Heart left ventricle (tissue), 16 donors: ENCODE results near the gene GPT2. TPM values are rescaled to one million over a fixed set of nuclear protein-coding genes. Genes with fewer than 3 reads are reported as not detected.
"Not testable (repeated sequence)": the region's sequence is repeated elsewhere in the genome, so short reads cannot be mapped to it uniquely, and the experiment has no call there.

Experiments
- ATAC-seq, 4 donors: fragments of 200-7000 bp; cut with Tn5 transposase; one replicate each; pipeline ENCODE4 v1.9.1; 2020 to 2022; ENCODE audit warnings: moderate library complexity in 4 of 4, mild to moderate bottlenecking in 3 of 4, moderate number of reproducible peaks in 1 of 4
- DNase-seq, 5 donors: peaks; one replicate each; pipeline ENCODE4 v3.0.0-alpha.2; 2020
- H3K27ac ChIP-seq, 12 donors: fragments of 200-600 bp; sonication (generic) in 4 of 12; one replicate each; pipeline versions ENCODE4 v1.5.0 to v1.8.0; 2016 to 2022; ENCODE audit warnings: mild to moderate bottlenecking in 2 of 12
- H3K27me3 ChIP-seq, 9 donors: fragments of 200-600 bp; sonication (generic) in 2 of 9; one replicate each; pipeline versions ENCODE4 v1.5.1 to v1.8.0; 2016 to 2022; ENCODE audit warnings: mild to moderate bottlenecking in 3 of 9
- H3K36me3 ChIP-seq, 9 donors: fragments of 200-600 bp; sonication (generic) in 2 of 9; one replicate each; pipeline versions ENCODE4 v1.5.0 to v1.8.0; 2018 to 2022; ENCODE audit warnings: mild to moderate bottlenecking in 2 of 9
- H3K4me1 ChIP-seq, 12 donors: fragments of 200-600 bp; sonication (generic) in 4 of 12; one replicate each; pipeline versions ENCODE4 v1.5.0 to v1.8.0; 2016 to 2022; ENCODE audit warnings: mild to moderate bottlenecking in 3 of 12
- H3K4me3 ChIP-seq, 12 donors: fragments of 200-600 bp; sonication (generic) in 4 of 12; one replicate each; pipeline versions ENCODE4 v1.5.0 to v1.8.0; 2017 to 2022; ENCODE audit warnings: mild to moderate bottlenecking in 9 of 12, moderate library complexity in 4 of 12
- H3K9me3 ChIP-seq, 12 donors: fragments of 200-600 bp; sonication (generic) in 4 of 12; one replicate each; pipeline versions ENCODE4 v1.5.0 to v1.8.0; 2016 to 2022; ENCODE audit warnings: mild to moderate bottlenecking in 1 of 12
- POLR2A ChIP-seq, 2 donors: fragments of 450-650 bp; IDR thresholded peaks; one replicate each; pipeline ENCODE4 v1.6.1; 2017; ENCODE audit warnings: antibody characterized with exemption in 2 of 2, mild to moderate bottlenecking in 2 of 2, moderate library complexity in 2 of 2
- WGBS, 4 donors: extraction: QIAGEN DNeasy Blood & Tissue Kit in 2 of 4; methylation state at CpG; one replicate each; pipeline versions ENCODE4 v1.1.5 to v1.1.7; 2013 to 2018; 5-methylcytosine and 5-hydroxymethylcytosine counted together
- intact Hi-C, 10 donors: fragments of 100-400 bp; cut with DNase I; formaldehyde crosslinking; loops; one replicate each; pipeline versions ENCODE4 v1.11.1 to v1.14.2; 2022
- polyA plus RNA-seq, 2 donors: library from polyadenylated mRNA; stranded (reverse); fragments of 200-250 nt; gene quantifications; one replicate each; pipeline ENCODE4 v1.2.3, GENCODE V29; 2013
- total RNA-seq, 9 donors: library from RNA; depleted of rRNA in 2 of 9; stranded (reverse); fragments of >200 nt in 2 of 9; fragmentation: NEBNext Ultra II Directional in 3 of 9; extraction: Animal tissue kit (Norgen Biotek cat#: 25700) in 3 of 9; gene quantifications; one replicate each; pipeline versions ENCODE4 v1.1.0 to v1.2.4, GENCODE V29; 2016 to 2023
- TF ChIP-seq, protein P1 (sequence below), 12 donors: fragments of 200-600 bp; sonication (generic) in 4 of 12; IDR thresholded peaks; one replicate each; pipeline versions ENCODE4 v1.5.0 to v1.8.0; 2018 to 2022; ENCODE audit warnings: antibody characterized with exemption in 12 of 12, mild to moderate bottlenecking in 5 of 12
- donor health status: ischemic (EF 13 %, LVEDD 7.1; RV severe dilation, severe dysfunction).
- donor health status: healthy with polysubstance abuse.
- donor health status: DM: no; HTN: yes; CAD: no.
- donor health status: DM: no; HTN: no; CAD: no.
- donor health status: ischemic (EF 25% LVEDD 6.9; RV normal size, moderate dysfunction).
- donor health status: ischemic (EF 25% LVEDD 5.7; RV mildly dilated, moderate dysfunction).
- donor health status: healthy.
- donor health status: DM: yes; HTN: yes; CAD: no.
- donor health status: ischemic (EF 35%, LVEDD 5.7; RV mildly dilated, moderate dysfunction).
- donor health status: nonischemic (EF 11% LVEDD 7.7; RV severe dilation, severe dysfunction).
- donor health status: DM: yes; HTN: yes; CAD: no.
- donor health status: PGD.
- donor health status: ischemic (EF 29% LVEDD 5.4; RV normal size, mild dysfunction).
- donor health status: nonischemic (EF 23%, LVEDD 6.1; RV moderate dilation, normal function).

The GPT2 gene
- total and polyA plus RNA-seq, 11 donors: 8.5 to 30.6 (median 15.0) TPM

GRCh38 chr16:46930861-46931260, 46.7 kb downstream of the GPT2 start:
- WGBS, 4 donors: 62 to 80% (median 74%) methylated on average over 8 of the region's 8 CpGs
- H3K4me3 ChIP-seq: no peak overlapping the region
- peaks cover 0 to 8% (median 0%) of the 10 kb centered on the region in 9 donors for H3K36me3 ChIP-seq
- H3K27ac ChIP-seq: no peak overlapping the region
- H3K4me1 ChIP-seq: peaks cover 0 to 9% (median 0%) of the 10 kb centered on the region in 12 donors
- no peaks in the 10 kb centered on the region for H3K27me3 ChIP-seq
- H3K9me3 ChIP-seq: no peaks in the 10 kb centered on the region
- no peak for TF ChIP-seq POLR2A (IDR thresholded peaks at IDR 0.05)
- TF ChIP-seq, protein P1, sequence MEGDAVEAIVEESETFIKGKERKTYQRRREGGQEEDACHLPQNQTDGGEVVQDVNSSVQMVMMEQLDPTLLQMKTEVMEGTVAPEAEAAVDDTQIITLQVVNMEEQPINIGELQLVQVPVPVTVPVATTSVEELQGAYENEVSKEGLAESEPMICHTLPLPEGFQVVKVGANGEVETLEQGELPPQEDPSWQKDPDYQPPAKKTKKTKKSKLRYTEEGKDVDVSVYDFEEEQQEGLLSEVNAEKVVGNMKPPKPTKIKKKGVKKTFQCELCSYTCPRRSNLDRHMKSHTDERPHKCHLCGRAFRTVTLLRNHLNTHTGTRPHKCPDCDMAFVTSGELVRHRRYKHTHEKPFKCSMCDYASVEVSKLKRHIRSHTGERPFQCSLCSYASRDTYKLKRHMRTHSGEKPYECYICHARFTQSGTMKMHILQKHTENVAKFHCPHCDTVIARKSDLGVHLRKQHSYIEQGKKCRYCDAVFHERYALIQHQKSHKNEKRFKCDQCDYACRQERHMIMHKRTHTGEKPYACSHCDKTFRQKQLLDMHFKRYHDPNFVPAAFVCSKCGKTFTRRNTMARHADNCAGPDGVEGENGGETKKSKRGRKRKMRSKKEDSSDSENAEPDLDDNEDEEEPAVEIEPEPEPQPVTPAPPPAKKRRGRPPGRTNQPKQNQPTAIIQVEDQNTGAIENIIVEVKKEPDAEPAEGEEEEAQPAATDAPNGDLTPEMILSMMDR (IDR thresholded peaks at IDR 0.05): no peak
- DNase-seq (no peak), ATAC-seq (no peak)
- intact Hi-C loops: no loop called here

- 68 to 79% (median 73%) methylated on average over 7 of the region's 7 CpGs for WGBS, 4 donors
- Histone ChIP-seq H3K4me1 (peaks cover 0 to 5% (median 0%) of the 10 kb centered on the region in 12 donors), H3K4me3 (no peak overlapping the region), H3K27ac (no peak overlapping the region), H3K9me3 (no peaks in the 10 kb centered on the region), H3K36me3 (peaks cover 0 to 8% (median 0%) of the 10 kb centered on the region in 9 donors), H3K27me3 (no peaks in the 10 kb centered on the region)
- TF ChIP-seq, protein P1 (IDR thresholded peaks at IDR 0.05): no peak
- TF ChIP-seq POLR2A (IDR thresholded peaks at IDR 0.05): no peak
- intact Hi-C loops: no loop called here
- ATAC-seq (no peak), DNase-seq (no peak)
Measured at GRCh38 chr16:46932802-46933201, 48.6 kb downstream of the GPT2 start.

GRCh38 chr16:46937536-46937935, 53.4 kb downstream of the GPT2 start:
- H3K9me3 ChIP-seq: no peaks in the 10 kb centered on the region
- ATAC-seq (no peak), DNase-seq (no peak)
- no peaks in the 10 kb centered on the region for H3K36me3 ChIP-seq
- no peak for TF ChIP-seq POLR2A (IDR thresholded peaks at IDR 0.05)
- TF ChIP-seq, protein P1 (IDR thresholded peaks at IDR 0.05): no peak
- H3K27me3 ChIP-seq: no peaks in the 10 kb centered on the region
- no peaks in the 10 kb centered on the region for H3K4me1 ChIP-seq
- no peak overlapping the region for H3K27ac ChIP-seq
- intact Hi-C loops: no loop called here
- H3K4me3 ChIP-seq: no peak overlapping the region

DNA sequence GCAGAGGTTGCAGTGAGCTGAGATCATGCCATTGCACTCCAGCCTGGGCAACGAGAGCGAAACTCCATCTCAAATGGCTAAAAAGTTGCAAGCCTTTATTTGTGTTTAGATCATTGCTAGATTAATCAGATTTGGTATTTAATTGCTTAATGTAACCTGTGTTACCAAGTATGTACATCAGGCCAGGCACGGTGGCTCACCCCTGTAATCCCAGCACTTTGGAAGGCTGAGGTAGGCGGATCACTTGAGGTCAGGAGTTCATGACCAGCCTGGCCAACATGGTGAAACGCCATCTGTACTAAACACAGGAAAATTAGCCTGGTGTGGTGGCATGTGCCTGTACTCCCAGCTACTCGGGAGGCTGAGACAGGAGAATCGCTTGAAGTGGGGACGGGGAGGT, 60.6 kb downstream of the GPT2 start:
- ATAC-seq, H3K9me3 ChIP-seq, H3K36me3 ChIP-seq, DNase-seq, H3K27me3 ChIP-seq, H3K27ac ChIP-seq, H3K4me1 ChIP-seq, H3K4me3 ChIP-seq: not testable (repeated sequence)
- intact Hi-C loops: loop anchor here in 5 of 10 donors (5.0 to 10.0 kb wide), 2 partner anchors 1213 to 1220 kb away; partner anchors contain the start of gene ABCC12 (in 1 of the 5)
- WGBS, 4 donors: 85 to 94% (median 89%) methylated on average over 8 of the region's 8 CpGs

DNA sequence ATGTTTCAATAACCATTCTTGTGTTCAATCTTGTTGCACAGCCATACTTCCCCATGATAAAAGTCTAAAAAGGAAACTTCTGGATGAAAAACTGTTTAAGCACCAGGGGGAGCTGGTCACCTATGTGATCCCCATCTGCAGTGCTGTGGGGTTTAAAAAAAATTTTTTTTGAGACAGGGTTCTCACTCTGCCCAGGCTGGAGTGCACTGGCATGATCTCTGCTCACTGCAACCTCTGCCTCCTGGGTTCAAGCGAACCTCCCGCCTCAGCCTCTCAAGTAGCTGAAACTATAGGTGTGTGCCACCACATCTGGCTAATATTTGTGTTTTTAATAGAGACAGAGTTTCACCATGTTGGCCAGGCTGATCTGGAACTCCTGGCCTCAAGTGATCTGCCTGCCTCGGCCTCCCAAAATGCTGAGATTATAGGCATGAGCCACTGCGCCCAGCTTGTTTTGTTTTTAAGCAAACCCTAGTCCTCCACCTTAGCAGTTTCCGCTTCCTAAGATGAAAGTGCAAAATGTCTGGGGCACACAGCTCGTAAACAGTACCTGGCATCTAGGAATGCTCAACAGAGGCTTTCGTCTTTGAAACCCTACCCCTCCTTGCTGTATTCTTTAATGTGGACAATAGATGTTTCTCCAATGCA, 63.9 kb downstream of the GPT2 start:
- intact Hi-C loops: loop anchor here in 5 of 10 donors (5.0 to 10.0 kb wide), 2 partner anchors 1209 to 1217 kb away; partner anchors contain the start of gene ABCC12 (in 1 of the 5)
- Histone ChIP-seq H3K4me1 (no peaks in the 10 kb centered on the region), H3K27me3 (no peaks in the 10 kb centered on the region), H3K9me3 (no peaks in the 10 kb centered on the region), H3K27ac (no peak overlapping the region), H3K4me3 (no peak overlapping the region), H3K36me3 (no peaks in the 10 kb centered on the region)
- peak in 1 of 4 donors; percentile 36 for ATAC-seq
- TF ChIP-seq, protein P1 (IDR thresholded peaks at IDR 0.05): peak in 11 of 12 donors; percentile 19 to 53 (median 38)
- TF ChIP-seq POLR2A (IDR thresholded peaks at IDR 0.05): no peak
- no peak for DNase-seq
- 87 to 94% (median 93%) methylated on average over 7 of the region's 7 CpGs for WGBS, 4 donors
